Measurements from ENCODE around the gene AP1B1. TPM values are rescaled to one million over a fixed set of nuclear protein-coding genes. Genes with fewer than 3 reads are reported as not detected.

Gene AP1B1
- total and polyA plus RNA-seq, 3 donors from 2014 or later: 71.8 to 92.0 (median 79.8) TPM

- TF ChIP-seq, protein P1, sequence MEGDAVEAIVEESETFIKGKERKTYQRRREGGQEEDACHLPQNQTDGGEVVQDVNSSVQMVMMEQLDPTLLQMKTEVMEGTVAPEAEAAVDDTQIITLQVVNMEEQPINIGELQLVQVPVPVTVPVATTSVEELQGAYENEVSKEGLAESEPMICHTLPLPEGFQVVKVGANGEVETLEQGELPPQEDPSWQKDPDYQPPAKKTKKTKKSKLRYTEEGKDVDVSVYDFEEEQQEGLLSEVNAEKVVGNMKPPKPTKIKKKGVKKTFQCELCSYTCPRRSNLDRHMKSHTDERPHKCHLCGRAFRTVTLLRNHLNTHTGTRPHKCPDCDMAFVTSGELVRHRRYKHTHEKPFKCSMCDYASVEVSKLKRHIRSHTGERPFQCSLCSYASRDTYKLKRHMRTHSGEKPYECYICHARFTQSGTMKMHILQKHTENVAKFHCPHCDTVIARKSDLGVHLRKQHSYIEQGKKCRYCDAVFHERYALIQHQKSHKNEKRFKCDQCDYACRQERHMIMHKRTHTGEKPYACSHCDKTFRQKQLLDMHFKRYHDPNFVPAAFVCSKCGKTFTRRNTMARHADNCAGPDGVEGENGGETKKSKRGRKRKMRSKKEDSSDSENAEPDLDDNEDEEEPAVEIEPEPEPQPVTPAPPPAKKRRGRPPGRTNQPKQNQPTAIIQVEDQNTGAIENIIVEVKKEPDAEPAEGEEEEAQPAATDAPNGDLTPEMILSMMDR (IDR thresholded peaks at IDR 0.05): peak; percentile 31 to 69 (median 53)
- TF ChIP-seq POLR2A (IDR thresholded peaks at IDR 0.05): no peak
- Histone ChIP-seq H3K4me1 (peaks cover 3% of the 10 kb centered on the region), H3K36me3 (ENCODE audit: low read depth, missing control alignments) (no peaks in the 10 kb centered on the region), H3K27me3 (no peaks in the 10 kb centered on the region), H3K4me3 (no peak overlapping the region), H3K9me3 (no peaks in the 10 kb centered on the region), H3K27ac (no peak overlapping the region)
- WGBS, 2 donors: 28 to 35% methylated on average over 10 of the region's 10 CpGs
- intact Hi-C loops (cut with DNase I; ENCODE audit: low total_unique reads): no loop called here
- DNase-seq: peak; percentile 81
These were observed 6.7 kb upstream of the AP1B1 start for GRCh38 chr22:29394931-29395581.

DNA sequence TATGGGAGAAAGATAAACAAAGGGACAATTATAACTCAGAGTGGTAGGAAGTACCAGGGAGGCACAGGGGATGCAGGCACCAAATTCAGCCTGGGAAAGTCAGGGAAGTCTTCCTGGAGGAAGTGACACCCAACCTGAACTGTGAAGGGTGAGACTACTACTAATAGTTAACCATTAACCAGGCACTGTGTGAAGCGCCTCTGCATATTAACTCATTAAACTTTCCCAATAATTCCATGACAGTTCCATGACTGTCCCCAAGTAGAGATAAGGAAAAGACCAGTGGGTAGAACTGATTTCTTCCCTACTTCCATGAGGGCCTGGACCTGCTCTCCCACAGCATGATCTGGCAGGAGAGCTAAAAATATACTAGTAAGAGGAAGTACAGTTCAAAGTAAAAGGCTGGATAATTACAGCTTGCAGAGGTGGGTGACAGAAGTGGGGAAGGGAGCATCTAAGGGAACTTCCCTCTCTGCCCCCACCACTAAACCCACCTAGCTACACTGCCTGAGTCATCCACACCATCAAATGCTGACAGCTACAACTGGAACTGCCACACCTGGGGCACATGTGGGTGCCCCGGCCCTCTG, 4.7 kb upstream of the AP1B1 start:
- Histone ChIP-seq H3K27ac (no peak overlapping the region), H3K9me3 (no peaks in the 10 kb centered on the region), H3K36me3 (ENCODE audit: low read depth, missing control alignments) (no peaks in the 10 kb centered on the region), H3K4me3 (no peak overlapping the region), H3K27me3 (no peaks in the 10 kb centered on the region), H3K4me1 (peaks cover 9% of the 10 kb centered on the region)
- WGBS, 2 donors: 92 to 100% methylated on average over 2 of the region's 2 CpGs
- intact Hi-C loops (cut with DNase I; ENCODE audit: low total_unique reads): no loop called here
- no peak for DNase-seq
- TF ChIP-seq POLR2A (IDR thresholded peaks at IDR 0.05): no peak
- TF ChIP-seq, protein P1 (IDR thresholded peaks at IDR 0.05): no peak

- H3K27ac ChIP-seq: no peak overlapping the region
- H3K9me3 ChIP-seq: no peaks in the 10 kb centered on the region
- H3K4me1 ChIP-seq: peaks cover 13% of the 10 kb centered on the region
- WGBS, 2 donors: 74 to 83% methylated on average over 8 of the region's 8 CpGs
- no peak overlapping the region for H3K4me3 ChIP-seq
- H3K27me3 ChIP-seq: no peaks in the 10 kb centered on the region
- H3K36me3 ChIP-seq (ENCODE audit: low read depth, missing control alignments): no peaks in the 10 kb centered on the region
- intact Hi-C loops (cut with DNase I; ENCODE audit: low total_unique reads): no loop called here
- no peak for DNase-seq
- TF ChIP-seq, protein P1 (IDR thresholded peaks at IDR 0.05): no peak
- TF ChIP-seq POLR2A (IDR thresholded peaks at IDR 0.05): no peak
These were observed 3.2 kb upstream of the AP1B1 start for GRCh38 chr22:29391546-29391945.

- Histone ChIP-seq H3K4me1 (peaks cover 17% of the 10 kb centered on the region), H3K27ac (no peak overlapping the region), H3K36me3 (ENCODE audit: low read depth, missing control alignments) (no peaks in the 10 kb centered on the region), H3K4me3 (no peak overlapping the region), H3K9me3 (no peaks in the 10 kb centered on the region), H3K27me3 (no peaks in the 10 kb centered on the region)
- intact Hi-C loops (cut with DNase I; ENCODE audit: low total_unique reads): no loop called here
- WGBS, 2 donors: 62 to 86% methylated on average over 6 of the region's 6 CpGs
- no peak for DNase-seq
- TF ChIP-seq, protein P1 (IDR thresholded peaks at IDR 0.05): no peak
- TF ChIP-seq POLR2A (IDR thresholded peaks at IDR 0.05): no peak
These were observed 1.9 kb upstream of the AP1B1 start for GRCh38 chr22:29390270-29390669.

GRCh38 chr22:29388759-29389090, 355 bp upstream of the AP1B1 start:
- intact Hi-C loops (cut with DNase I; ENCODE audit: low total_unique reads): no loop called here
- TF ChIP-seq, protein P1 (IDR thresholded peaks at IDR 0.05): no peak
- no peak for TF ChIP-seq POLR2A (IDR thresholded peaks at IDR 0.05)
- Histone ChIP-seq H3K9me3 (no peaks in the 10 kb centered on the region), H3K27ac (peak overlapping the region; percentile 67 to 82), H3K36me3 (ENCODE audit: low read depth, missing control alignments) (no peaks in the 10 kb centered on the region), H3K4me1 (peaks cover 14% of the 10 kb centered on the region), H3K4me3 (peak overlapping the region; percentile 68 to 79), H3K27me3 (no peaks in the 10 kb centered on the region)
- 6 to 11% methylated on average over 9 of the region's 9 CpGs for WGBS, 2 donors
- no peak for DNase-seq

Data from testis (tissue), 3 donors.